ENCODE data around the gene FAM50B.

Gene FAM50B

DNA sequence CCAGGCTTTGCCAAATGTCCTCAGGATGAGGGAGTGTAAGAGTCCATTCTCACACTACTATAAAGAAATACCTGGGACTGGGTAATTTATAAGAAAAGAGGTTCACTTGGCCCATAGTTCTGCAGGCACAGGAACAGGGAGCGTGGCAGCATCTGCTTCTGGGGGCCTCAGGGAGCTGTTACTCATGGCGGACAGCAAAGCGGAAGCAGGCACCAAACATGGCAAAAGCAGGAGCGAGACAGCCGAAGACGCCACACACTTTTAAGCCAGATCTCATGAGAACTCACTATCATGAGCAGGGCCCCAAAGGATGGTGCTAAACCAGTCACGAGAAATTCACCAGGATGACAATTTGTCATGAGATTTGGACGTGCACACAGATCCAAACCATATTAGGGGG lies 22.8 kb downstream of the FAM50B start:
- no peak for DNase-seq (ENCODE audit: low spot score)

DNA sequence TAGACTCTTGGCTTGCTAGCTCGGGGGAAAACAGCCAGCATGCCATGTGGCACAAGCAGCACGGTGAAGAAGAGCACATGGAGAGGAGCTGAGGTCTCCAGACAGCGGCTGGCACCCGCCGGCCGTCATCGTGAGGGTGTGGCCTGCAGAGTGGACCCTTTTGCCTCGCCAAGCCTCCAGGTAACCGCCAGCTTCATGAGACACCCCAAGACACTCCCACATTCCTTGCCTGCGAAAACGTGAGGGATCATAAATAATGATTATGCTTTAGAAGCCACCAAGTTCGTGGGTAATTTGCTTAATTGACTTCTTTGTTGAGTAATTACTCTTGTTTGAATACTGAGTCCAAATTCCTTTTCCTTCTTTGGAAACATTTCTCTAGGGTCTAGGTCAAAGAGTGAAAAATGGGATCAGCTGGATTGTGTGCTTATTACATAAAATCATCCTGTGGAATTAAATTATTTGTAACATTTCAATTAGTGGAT lies 23.2 kb downstream of the FAM50B start:
- no peak for DNase-seq (ENCODE audit: low spot score)

GRCh38 chr6:3873051-3873450 lies 23.9 kb downstream of the FAM50B start:
- DNase-seq (ENCODE audit: low spot score) = no peak

GRCh38 chr6:3874069-3874468 lies 24.9 kb downstream of the FAM50B start:
- no peak for DNase-seq (ENCODE audit: low spot score)

- DNase-seq (ENCODE audit: low spot score) = no peak
Observed at GRCh38 chr6:3875486-3875885, 26.3 kb downstream of the FAM50B start.

DNA sequence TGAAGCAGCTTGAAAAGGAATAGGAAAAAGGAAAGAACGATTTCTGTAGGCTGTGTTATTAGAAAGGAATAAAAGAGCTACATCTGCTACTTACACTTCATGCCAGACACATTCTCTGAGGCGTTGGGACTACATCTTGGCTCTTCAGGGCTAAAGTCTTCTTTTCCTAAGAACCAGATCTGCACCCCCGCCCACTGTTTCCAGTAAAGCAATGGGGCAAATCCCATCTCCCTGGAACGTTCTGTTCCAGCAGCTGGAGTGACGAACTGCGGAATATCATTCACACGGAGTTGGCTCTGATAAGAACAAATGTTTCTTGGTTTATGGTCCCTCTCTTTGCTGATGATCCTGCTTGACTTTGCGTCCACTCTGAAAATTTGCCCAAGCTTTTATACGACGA lies 26.9 kb downstream of the FAM50B start:
- no peak for DNase-seq (ENCODE audit: low spot score)

- no peak for DNase-seq (ENCODE audit: low spot score)
Observed at GRCh38 chr6:3876866-3877265, 27.7 kb downstream of the FAM50B start.

GRCh38 chr6:3878048-3878666 lies 29.0 kb downstream of the FAM50B start:
- no peak for DNase-seq (ENCODE audit: low spot score)

DNA sequence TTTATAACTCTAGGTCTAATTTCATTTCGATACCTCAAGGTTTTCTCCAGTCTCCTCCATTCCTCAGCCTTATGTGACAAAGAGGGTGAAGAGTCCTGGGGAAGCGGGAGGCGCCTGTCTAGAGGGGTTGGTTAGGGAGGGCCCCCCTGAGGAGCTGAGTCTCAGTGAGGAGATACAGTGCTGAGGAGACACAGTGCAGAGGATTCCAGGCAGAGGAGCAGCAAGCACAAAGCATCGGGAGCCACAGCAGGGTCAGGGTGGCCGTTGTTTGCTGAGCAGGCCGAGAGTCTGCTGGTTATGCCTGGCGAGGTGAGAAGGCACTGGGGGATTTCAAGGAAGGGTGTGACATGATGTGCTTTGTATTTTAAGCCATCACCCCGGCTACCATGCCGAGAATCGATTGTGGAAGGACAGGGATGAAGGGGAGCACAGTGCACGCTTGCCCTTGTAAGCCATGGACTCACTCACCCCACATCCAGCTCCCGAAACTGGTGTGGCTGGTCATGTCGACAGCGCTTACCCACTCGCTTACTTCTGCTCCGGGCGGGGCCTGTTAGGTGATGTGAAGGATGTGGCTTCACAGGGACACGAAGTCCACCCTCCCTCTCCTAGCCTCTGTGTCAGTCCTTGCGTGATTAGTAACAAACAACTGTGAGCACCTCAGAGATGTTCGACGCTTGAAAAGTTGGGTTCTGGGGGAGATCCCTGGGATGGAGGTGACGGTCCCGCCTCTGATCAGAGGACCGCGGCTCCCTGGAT lies 30.2 kb downstream of the FAM50B start:
- DNase-seq (ENCODE audit: low spot score) = no peak

- no peak for DNase-seq (ENCODE audit: low spot score)
Observed at GRCh38 chr6:3881711-3882421, 32.7 kb downstream of the FAM50B start.

DNA sequence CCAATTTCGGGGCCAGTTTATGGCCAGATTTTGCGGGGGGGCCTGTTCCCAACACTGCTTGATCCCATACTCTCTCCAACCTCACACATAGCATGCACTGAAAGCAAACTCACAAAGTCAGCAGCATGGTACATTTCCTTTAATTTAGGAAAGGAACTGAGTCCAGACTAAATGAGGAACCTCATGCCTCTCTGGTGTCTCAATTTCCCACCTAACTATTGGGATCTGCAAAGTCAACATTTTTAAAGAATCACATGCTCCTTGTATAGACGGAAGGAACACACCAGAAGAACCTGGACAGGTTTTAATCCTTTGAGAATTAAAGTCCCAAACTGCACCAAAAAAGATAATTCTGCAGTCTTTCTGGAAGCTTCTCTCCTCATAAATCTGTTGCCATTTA lies 33.3 kb downstream of the FAM50B start:
- no peak for DNase-seq (ENCODE audit: low spot score)

- DNase-seq (ENCODE audit: low spot score) = no peak
Observed at GRCh38 chr6:3882866-3883265, 33.7 kb downstream of the FAM50B start.

DNA sequence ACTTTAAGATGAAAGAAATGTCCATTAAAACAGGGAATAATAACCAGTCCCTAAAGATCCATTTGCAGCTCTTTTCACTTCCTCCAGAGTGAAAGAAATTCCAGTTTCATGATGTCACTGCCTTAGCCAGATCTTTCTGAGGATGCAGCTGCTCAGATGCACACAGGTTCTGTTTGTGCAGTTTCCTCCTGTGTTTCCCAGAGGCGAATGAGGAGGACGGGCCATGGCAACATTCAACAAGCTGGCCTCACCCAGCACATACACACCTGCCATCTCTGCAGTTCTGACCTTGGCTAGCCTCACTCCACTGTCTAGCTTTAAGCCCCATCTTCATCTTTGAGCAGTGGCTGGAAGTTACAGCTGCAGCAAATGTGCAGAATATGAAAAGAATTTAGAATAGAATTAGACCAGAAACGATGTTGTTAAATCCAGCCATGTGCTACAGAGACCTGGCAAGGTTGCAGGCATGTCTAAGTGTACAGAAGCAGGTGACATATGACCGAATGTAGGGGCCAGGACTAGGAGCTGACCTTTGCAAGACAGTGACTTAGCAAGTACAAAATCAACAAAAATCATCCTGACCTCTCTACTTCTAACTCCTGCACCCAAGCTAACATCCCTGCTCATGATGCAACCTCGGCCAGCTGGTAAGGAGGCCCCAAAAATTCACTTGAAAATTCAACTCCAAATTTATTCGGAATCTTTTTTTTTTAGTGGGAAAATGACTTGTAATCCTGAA lies 35.0 kb downstream of the FAM50B start:
- no peak for DNase-seq (ENCODE audit: low spot score)

GRCh38 chr6:3885262-3886036 lies 36.3 kb downstream of the FAM50B start:
- DNase-seq (ENCODE audit: low spot score) = no peak

GRCh38 chr6:3887150-3887700 lies 38.1 kb downstream of the FAM50B start:
- no peak for DNase-seq (ENCODE audit: low spot score)

- no peak for DNase-seq (ENCODE audit: low spot score)
Observed at GRCh38 chr6:3888153-3888957, 39.2 kb downstream of the FAM50B start.

- DNase-seq (ENCODE audit: low spot score) = no peak
Observed at GRCh38 chr6:3890047-3890446, 40.9 kb downstream of the FAM50B start.

- DNase-seq (ENCODE audit: low spot score) = no peak
Observed at GRCh38 chr6:3891883-3892282, 42.7 kb downstream of the FAM50B start.

DNA sequence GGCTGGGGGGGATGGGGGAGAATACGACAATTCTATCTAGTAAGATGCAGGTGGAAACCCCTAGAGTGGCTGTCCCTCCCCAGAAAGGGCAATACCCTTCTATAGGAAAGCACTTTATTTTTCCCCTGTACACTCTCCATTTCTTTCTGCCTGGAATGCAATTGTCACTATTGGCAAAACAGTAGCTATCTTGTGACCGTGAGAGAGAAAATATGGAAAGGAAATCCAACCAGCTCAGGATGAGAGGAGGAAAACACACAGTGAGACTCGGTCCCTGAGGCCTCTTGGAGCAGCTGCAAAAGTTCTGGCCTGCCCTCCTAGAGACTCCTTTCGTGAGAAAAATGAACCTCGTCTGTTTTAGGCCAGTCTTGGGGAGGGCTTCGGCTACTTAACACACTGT lies 43.4 kb downstream of the FAM50B start:
- no peak for DNase-seq (ENCODE audit: low spot score)

GRCh38 chr6:3893487-3893886 lies 44.3 kb downstream of the FAM50B start:
- no peak for DNase-seq (ENCODE audit: low spot score)

Measured in SK-N-DZ (cell line).